ENCODE results near the gene TTC17.

DNA sequence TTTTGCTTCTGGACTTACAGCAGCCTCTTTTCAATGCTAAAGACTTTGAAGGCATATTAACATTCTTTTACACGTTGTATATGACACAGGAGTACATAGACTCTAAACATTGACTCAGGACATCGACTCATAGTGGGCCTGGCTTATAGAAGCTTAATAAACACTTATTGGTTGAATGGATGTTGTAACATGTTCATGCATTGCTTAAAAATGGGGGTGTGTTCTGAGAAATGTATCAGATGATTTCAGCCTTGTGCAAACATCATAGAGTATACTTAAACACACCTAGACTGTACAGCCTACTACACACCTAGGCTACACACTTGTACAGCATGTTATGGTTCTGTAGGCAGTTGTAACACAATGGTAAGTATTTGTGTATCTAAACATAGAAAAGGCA, 17.9 kb downstream of the TTC17 start:
- TF ChIP-seq, protein P1, sequence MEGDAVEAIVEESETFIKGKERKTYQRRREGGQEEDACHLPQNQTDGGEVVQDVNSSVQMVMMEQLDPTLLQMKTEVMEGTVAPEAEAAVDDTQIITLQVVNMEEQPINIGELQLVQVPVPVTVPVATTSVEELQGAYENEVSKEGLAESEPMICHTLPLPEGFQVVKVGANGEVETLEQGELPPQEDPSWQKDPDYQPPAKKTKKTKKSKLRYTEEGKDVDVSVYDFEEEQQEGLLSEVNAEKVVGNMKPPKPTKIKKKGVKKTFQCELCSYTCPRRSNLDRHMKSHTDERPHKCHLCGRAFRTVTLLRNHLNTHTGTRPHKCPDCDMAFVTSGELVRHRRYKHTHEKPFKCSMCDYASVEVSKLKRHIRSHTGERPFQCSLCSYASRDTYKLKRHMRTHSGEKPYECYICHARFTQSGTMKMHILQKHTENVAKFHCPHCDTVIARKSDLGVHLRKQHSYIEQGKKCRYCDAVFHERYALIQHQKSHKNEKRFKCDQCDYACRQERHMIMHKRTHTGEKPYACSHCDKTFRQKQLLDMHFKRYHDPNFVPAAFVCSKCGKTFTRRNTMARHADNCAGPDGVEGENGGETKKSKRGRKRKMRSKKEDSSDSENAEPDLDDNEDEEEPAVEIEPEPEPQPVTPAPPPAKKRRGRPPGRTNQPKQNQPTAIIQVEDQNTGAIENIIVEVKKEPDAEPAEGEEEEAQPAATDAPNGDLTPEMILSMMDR (optimal IDR thresholded peaks at IDR 0.05 in 1 of 3, IDR thresholded peaks at IDR 0.05 in 1 of 3, conservative IDR thresholded peaks at IDR 0.05 in 1 of 3; ENCODE audit: extremely low read depth in 1 of 3, insufficient read depth in 2 of 3, low read length in 3 of 3): no peak
- TF ChIP-seq EZH2 (IDR thresholded peaks at IDR 0.05; ENCODE audit: low read length): no peak
